Endothelial cell of umbilical vein (primary cell): ENCODE measurements around the gene WEE2. TPM values are rescaled to one million over a fixed set of nuclear protein-coding genes. Genes with fewer than 3 reads are reported as not detected.
"Not testable (repeated sequence)": the region's sequence is repeated elsewhere in the genome, so short reads cannot be mapped to it uniquely, and the experiment has no call there.

ENCODE experiments used
- BruUV-seq: library from RNA; stranded (reverse); fragments of 400-500 nt; replicated peaks from 2 replicates; lab custom pipeline; 2021; lab: Mats Ljungman, UMichigan
- CTCF ChIA-PET: fragments of 300-600, 350-600 bp; sonication (Branson Sonifier 250); formaldehyde crosslinking; loops from one replicate; lab custom pipeline; 2021; ENCODE audit warnings: antibody characterized with exemption, inconsistent platforms; lab: Charles Lee
- POLR2A ChIA-PET: fragments of 300-600, 350-600 bp; sonication (Branson Sonifier 250); formaldehyde crosslinking; loops from one replicate; lab custom pipeline; 2021; ENCODE audit warnings: antibody characterized with exemption, inconsistent platforms; lab: Charles Lee
- DNase-seq: peaks from one replicate; pipeline ENCODE4 v3.0.0-alpha.2; 2011; ENCODE audit warnings: low read depth, low spot score
- FAIRE-seq: peaks from 2 replicates; lab custom pipeline; 2011; peaks lifted over from hg19 to GRCh38; lab: Jason Lieb, UNC
- H2AFZ ChIP-seq: 2 replicates; pipeline ENCODE4 v1.6.0; 2012; ENCODE audit warnings: low read depth, low read length, control low read depth, inconsistent platforms
- H3K27ac ChIP-seq: 2 replicates; pipeline ENCODE4 v1.5.1; 2011; ENCODE audit warnings: low read depth, mild to moderate bottlenecking, control low read depth, low read length, moderate library complexity; ENCODE audit not compliant: insufficient read depth
- H3K27me3 ChIP-seq, 2 experiments: 2 replicates each; pipeline versions ENCODE4 v1.6.0 to v1.6.1; 2011; ENCODE audit warnings: low read length in 2 of 2, mixed read lengths in 1 of 2; ENCODE audit not compliant: control insufficient read depth in 2 of 2, insufficient read depth in 2 of 2
- H3K36me3 ChIP-seq, 2 experiments: 2 replicates in 1 of 2; 3 replicates in 1 of 2; pipeline ENCODE4 v1.5.1; 2011; ENCODE audit warnings: low read length in 2 of 2, mild to moderate bottlenecking in 1 of 2, moderate library complexity in 1 of 2; ENCODE audit not compliant: control insufficient read depth in 2 of 2, insufficient read depth in 2 of 2; ENCODE audit errors: extremely low read depth in 1 of 2
- H3K4me1 ChIP-seq: 3 replicates; pipeline ENCODE4 v1.5.1; 2011; ENCODE audit warnings: mild to moderate bottlenecking, low read length; ENCODE audit not compliant: control insufficient read depth, insufficient read depth; ENCODE audit errors: extremely low read depth
- H3K4me2 ChIP-seq: 2 replicates; pipeline ENCODE4 v1.6.1; 2011; ENCODE audit warnings: low read length, control low read depth, mixed read lengths; ENCODE audit not compliant: insufficient read depth
- H3K4me3 ChIP-seq, 3 experiments: fragments of 200-600 bp in 1 of 3; sonication (generic), shearing (Covaris generic) in 1 of 3; replicated peaks in 1 of 3; 2 replicates each; pipeline ENCODE4 v1.5.1; 2011 to 2016; ENCODE audit warnings: control low read depth in 3 of 3, low read length in 3 of 3, mild to moderate bottlenecking in 2 of 3, inconsistent platforms in 1 of 3, low read depth in 1 of 3, moderate library complexity in 1 of 3; ENCODE audit not compliant: insufficient read depth in 1 of 3
- H3K79me2 ChIP-seq: 2 replicates; pipeline ENCODE4 v1.6.0; 2012; ENCODE audit warnings: low read length, inconsistent platforms; ENCODE audit not compliant: control insufficient read depth, insufficient read depth
- H3K9ac ChIP-seq: replicated peaks from 2 replicates; pipeline ENCODE3; 2011; ENCODE audit warnings: low read length, control low read depth; ENCODE audit not compliant: insufficient read depth; ENCODE audit errors: extremely low read depth
- H3K9me1 ChIP-seq: replicated peaks from 3 replicates; pipeline ENCODE4 v1.6.0; 2011; ENCODE audit warnings: mild to moderate bottlenecking, low read length; ENCODE audit not compliant: control insufficient read depth, insufficient read depth; ENCODE audit errors: extremely low read depth
- H3K9me3 ChIP-seq: replicated peaks from 2 replicates; pipeline ENCODE4 v1.5.1; 2012; ENCODE audit warnings: low read length, inconsistent platforms; ENCODE audit not compliant: control insufficient read depth, insufficient read depth
- H4K20me1 ChIP-seq: replicated peaks from 2 replicates; pipeline ENCODE3; 2011; ENCODE audit warnings: mild to moderate bottlenecking, low read length; ENCODE audit not compliant: control insufficient read depth, insufficient read depth; ENCODE audit errors: extremely low read depth
- CTCF ChIP-seq, 2 donors: IDR thresholded peaks; 1 replicate in 1 of 2; 2 replicates in 1 of 2; pipeline ENCODE4 v1.5.1; 2011; ENCODE audit warnings: low read length in 2 of 2, mild to moderate bottlenecking in 2 of 2, moderate library complexity in 2 of 2, control low read depth in 1 of 2, inconsistent platforms in 1 of 2, low read depth in 1 of 2; ENCODE audit not compliant: insufficient read depth in 1 of 2; ENCODE audit errors: extremely low read depth in 1 of 2
- GATA2 ChIP-seq: IDR thresholded peaks from 2 replicates; pipeline ENCODE4 v1.7.0; 2011; ENCODE audit warnings: low read depth, mild to moderate bottlenecking, moderate library complexity, mixed read lengths, low read length; ENCODE audit not compliant: insufficient read length, insufficient read depth
- dilution Hi-C: fragments of 300-500 bp; cut with MboI; formaldehyde crosslinking; loops from one replicate; pipeline ENCODE4 v1.15.0; 2019; ENCODE audit warnings: low sequenced_read_pairs; ENCODE audit not compliant: extremely low pct_ligation_motif_present
- intact Hi-C: fragments of 100-400 bp; cut with micrococcal nuclease; formaldehyde crosslinking; loops from one replicate; pipeline ENCODE4 v1.10.0; 2022
- polyA plus RNA-seq, 4 experiments: library from polyadenylated mRNA; depleted of rRNA in 3 of 4; stranded (reverse) in 3 of 4; unstranded in 1 of 4; fragments of >200 nt; gene quantifications; 2 replicates each; pipeline versions ENCODE4 v1.2.1 to v1.2.3, GENCODE V29; 2011 to 2012; ENCODE audit warnings: missing spikeins in 1 of 4
- total RNA-seq: library from RNA; stranded (reverse); gene quantifications from 2 replicates; pipeline ENCODE4 v1.2.3, GENCODE V29; 2021

The WEE2 gene
- total and polyA plus RNA-seq, 2 donors (not counting 3 experiments of a cell fraction or from before 2014, with no cell fraction given): not detected

DNA sequence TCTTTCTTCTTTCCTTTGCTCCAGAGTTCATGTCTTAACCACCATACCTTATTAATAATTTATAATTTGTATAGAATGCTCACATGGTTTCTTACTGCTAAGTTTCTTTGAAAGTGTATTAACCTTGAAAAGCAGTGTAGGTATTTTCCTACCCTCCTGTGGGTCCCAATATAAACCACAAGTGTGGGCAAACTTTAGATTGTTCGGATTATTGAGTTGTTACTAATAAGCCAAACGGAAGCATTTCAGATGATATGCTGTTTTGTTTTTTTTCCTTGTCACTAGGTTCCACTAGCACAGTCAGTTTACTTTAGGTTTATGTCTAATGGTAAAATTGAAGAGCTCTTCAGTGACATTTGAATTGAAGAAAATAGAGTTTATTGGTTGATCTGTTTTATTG lies 40.2 kb downstream of the WEE2 start:
- Histone ChIP-seq H2AFZ (no peak overlapping the region), H3K27me3 (no peaks in the 10 kb centered on the region), H3K9ac (no peak overlapping the region), H3K36me3 (peaks cover 28 to 31% of the 10 kb centered on the region in 2 experiments), H3K9me1 (no peaks in the 10 kb centered on the region), H3K27ac (no peak overlapping the region), H3K4me3 (no peak overlapping the region), H3K4me2 (no peak overlapping the region), H3K4me1 (no peaks in the 10 kb centered on the region), H3K9me3 (peaks cover 3% of the 10 kb centered on the region), H3K79me2 (no peaks in the 10 kb centered on the region), H4K20me1 (no peaks in the 10 kb centered on the region)
- dilution Hi-C loops (no loop called here), intact Hi-C loops (no loop called here)
- no TSS peak for BruUV-seq
- TF ChIP-seq CTCF (IDR thresholded peaks at IDR 0.05; ENCODE audit: extremely low read depth in 1 of 2, insufficient read depth in 1 of 2, low read depth in 1 of 2, low read length in 2 of 2) (no peak), GATA2 (no peak)
- ChIA-PET POLR2A (no interaction called here), CTCF (interaction anchor here (1.0 kb wide), 1 partner anchor 94 kb away, joined by 3 read pairs; no protein-coding TSS in a partner anchor)
- DNase-seq (no peak), FAIRE-seq (no peak)

DNA sequence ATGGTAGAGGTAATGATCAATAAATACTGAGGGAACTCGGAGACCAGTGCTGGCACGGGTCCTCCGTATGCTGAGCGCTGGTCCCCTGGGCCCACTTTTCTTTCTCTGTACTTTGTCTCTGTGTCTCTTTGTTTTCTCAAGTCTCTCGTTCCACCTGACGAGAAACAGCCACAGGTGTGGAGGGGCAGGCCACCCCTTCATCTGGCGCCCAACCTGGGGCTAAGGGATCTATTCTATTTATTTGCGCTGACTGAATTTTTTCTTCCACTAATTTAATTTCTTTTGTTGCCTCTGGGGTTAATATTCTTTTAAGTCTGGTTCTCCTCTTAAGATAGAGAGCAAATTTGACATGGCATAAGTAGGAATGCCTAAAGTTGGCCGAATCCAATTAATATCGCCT lies 43.8 kb downstream of the WEE2 start:
- intact Hi-C loops: loop anchor here (10.0 kb wide), 1 partner anchor 573 kb away; no protein-coding TSS in a partner anchor

More for the DNA sequence above, 43.8 kb downstream of the WEE2 start:
- H3K4me3 ChIP-seq, POLR2A ChIA-PET, DNase-seq, H3K27me3 ChIP-seq, H3K9me1 ChIP-seq, H2AFZ ChIP-seq, H3K9ac ChIP-seq, H3K79me2 ChIP-seq, H3K27ac ChIP-seq, H3K9me3 ChIP-seq, CTCF ChIA-PET, H4K20me1 ChIP-seq, dilution Hi-C loops, H3K4me2 ChIP-seq, BruUV-seq, FAIRE-seq, H3K4me1 ChIP-seq: not testable (repeated sequence)
- H3K36me3 ChIP-seq: peaks cover 15 to 19% of the 10 kb centered on the region in 2 experiments
